Measurements from ENCODE around the gene CAMTA1. TPM values are rescaled to one million over a fixed set of nuclear protein-coding genes. Genes with fewer than 3 reads are reported as not detected.
A peak's percentile ranks its signal among the peaks of the same experiment; 100 is the strongest.

Gene CAMTA1
- total RNA-seq, 2 donors from 2014 or later: 100 to 102 TPM

GRCh38 chr1:7745783-7746182 lies 960.5 kb downstream of the CAMTA1 start:
- WGBS: 51% methylated on average over 10 of the region's 10 CpGs
- intact Hi-C loops (cut with DNase I): no loop called here
- no peak overlapping the region for H3K4me3 ChIP-seq
- peak; percentile 94 for TF ChIP-seq POLR2AphosphoS5 (IDR thresholded peaks at IDR 0.05)
- TF ChIP-seq, protein P1, sequence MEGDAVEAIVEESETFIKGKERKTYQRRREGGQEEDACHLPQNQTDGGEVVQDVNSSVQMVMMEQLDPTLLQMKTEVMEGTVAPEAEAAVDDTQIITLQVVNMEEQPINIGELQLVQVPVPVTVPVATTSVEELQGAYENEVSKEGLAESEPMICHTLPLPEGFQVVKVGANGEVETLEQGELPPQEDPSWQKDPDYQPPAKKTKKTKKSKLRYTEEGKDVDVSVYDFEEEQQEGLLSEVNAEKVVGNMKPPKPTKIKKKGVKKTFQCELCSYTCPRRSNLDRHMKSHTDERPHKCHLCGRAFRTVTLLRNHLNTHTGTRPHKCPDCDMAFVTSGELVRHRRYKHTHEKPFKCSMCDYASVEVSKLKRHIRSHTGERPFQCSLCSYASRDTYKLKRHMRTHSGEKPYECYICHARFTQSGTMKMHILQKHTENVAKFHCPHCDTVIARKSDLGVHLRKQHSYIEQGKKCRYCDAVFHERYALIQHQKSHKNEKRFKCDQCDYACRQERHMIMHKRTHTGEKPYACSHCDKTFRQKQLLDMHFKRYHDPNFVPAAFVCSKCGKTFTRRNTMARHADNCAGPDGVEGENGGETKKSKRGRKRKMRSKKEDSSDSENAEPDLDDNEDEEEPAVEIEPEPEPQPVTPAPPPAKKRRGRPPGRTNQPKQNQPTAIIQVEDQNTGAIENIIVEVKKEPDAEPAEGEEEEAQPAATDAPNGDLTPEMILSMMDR (IDR thresholded peaks at IDR 0.05): no peak
- peak; percentile 39 for TF ChIP-seq POLR2A (IDR thresholded peaks at IDR 0.05)
- no peaks in the 10 kb centered on the region for H3K27me3 ChIP-seq (replicated peaks; ENCODE audit: insufficient read depth)
- H3K4me1 ChIP-seq (replicated peaks): no peaks in the 10 kb centered on the region
- no peaks in the 10 kb centered on the region for H3K36me3 ChIP-seq
- DNase-seq (ENCODE audit: low spot score): peak; percentile 91
- H3K27ac ChIP-seq: peak overlapping the region; percentile 57 to 77
- no peaks in the 10 kb centered on the region for H3K9me3 ChIP-seq

DNA sequence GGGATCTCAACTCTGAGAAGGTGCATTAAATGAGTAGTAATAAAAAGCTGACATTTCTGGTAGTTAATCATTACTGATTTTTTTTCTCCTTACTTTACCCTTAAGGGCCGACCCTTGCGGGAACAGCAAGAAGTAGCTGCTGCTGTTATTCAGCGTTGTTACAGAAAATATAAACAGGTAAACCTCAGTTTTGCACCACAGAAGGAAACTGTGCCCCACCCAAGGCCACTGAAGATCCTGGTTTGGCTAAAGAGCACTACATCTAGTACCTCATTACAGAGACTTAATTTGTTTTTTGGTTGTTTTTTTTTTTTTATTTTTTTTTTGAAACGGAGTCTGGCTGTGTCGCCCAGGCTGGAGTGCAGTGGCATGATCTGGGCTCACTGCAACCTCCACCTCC lies 962.4 kb downstream of the CAMTA1 start:
- H3K27me3 ChIP-seq (replicated peaks; ENCODE audit: insufficient read depth): no peaks in the 10 kb centered on the region
- H3K4me3 ChIP-seq: no peak overlapping the region
- no peak for DNase-seq (ENCODE audit: low spot score)
- H3K4me1 ChIP-seq (replicated peaks): no peaks in the 10 kb centered on the region
- WGBS: 89% methylated on average over 5 of the region's 5 CpGs
- no peaks in the 10 kb centered on the region for H3K9me3 ChIP-seq
- intact Hi-C loops (cut with DNase I): no loop called here
- TF ChIP-seq, protein P1 (IDR thresholded peaks at IDR 0.05): no peak
- no peak for TF ChIP-seq POLR2A (IDR thresholded peaks at IDR 0.05)
- TF ChIP-seq POLR2AphosphoS5 (IDR thresholded peaks at IDR 0.05): no peak
- H3K27ac ChIP-seq: no peak overlapping the region
- no peaks in the 10 kb centered on the region for H3K36me3 ChIP-seq

DNA sequence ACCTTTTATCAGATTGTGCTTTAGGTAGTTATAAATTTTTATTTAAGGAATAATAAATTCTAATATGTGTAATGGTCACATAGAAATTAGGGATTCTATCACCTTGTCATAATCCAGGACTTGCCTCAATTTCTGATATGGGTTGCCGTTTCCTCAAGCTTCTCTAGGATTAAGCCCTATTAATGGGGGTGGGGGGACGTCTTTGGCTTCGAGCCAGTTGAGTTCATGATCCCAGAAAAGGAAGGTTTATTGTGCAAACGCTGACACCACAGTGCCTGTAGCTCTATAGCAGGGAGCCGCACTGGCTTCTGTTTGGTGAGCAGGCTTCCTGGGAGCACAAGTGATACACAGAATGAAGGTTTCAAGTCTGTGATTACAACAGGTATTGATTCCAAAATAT lies 963.9 kb downstream of the CAMTA1 start:
- TF ChIP-seq, protein P1 (IDR thresholded peaks at IDR 0.05): no peak
- no peak for TF ChIP-seq POLR2A (IDR thresholded peaks at IDR 0.05)
- no peak for TF ChIP-seq POLR2AphosphoS5 (IDR thresholded peaks at IDR 0.05)
- Histone ChIP-seq H3K4me1 (replicated peaks) (no peaks in the 10 kb centered on the region), H3K4me3 (no peak overlapping the region), H3K9me3 (no peaks in the 10 kb centered on the region), H3K27ac (no peak overlapping the region), H3K27me3 (replicated peaks; ENCODE audit: insufficient read depth) (no peaks in the 10 kb centered on the region), H3K36me3 (no peaks in the 10 kb centered on the region)
- 54% methylated on average over 5 of the region's 5 CpGs for WGBS
- DNase-seq (ENCODE audit: low spot score): no peak
- intact Hi-C loops (cut with DNase I): no loop called here

DNA sequence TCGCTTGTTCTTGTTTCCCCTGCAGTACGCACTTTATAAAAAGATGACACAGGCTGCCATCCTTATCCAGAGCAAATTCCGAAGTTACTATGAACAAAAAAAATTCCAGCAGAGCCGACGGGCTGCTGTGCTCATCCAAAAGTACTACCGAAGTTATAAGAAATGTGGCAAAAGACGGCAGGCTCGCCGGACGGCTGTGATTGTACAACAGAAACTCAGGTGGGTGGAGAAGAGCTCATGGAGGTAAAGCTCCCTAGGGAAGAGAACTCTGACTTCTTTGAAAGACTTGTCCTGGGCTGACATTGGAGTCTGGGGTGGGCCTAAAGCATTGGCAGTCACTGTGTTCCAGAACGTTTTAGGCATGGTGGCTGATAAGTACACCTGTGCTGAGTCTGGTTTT lies 965.9 kb downstream of the CAMTA1 start:
- no peak overlapping the region for H3K4me3 ChIP-seq
- intact Hi-C loops (cut with DNase I): loop anchor here (5.0 kb wide), 1 partner anchor 151 kb away; no protein-coding TSS in a partner anchor
- no peaks in the 10 kb centered on the region for H3K27me3 ChIP-seq (replicated peaks; ENCODE audit: insufficient read depth)
- no peaks in the 10 kb centered on the region for H3K9me3 ChIP-seq
- H3K36me3 ChIP-seq: no peaks in the 10 kb centered on the region
- TF ChIP-seq, protein P1 (IDR thresholded peaks at IDR 0.05): no peak
- TF ChIP-seq POLR2A (IDR thresholded peaks at IDR 0.05) (no peak), POLR2AphosphoS5 (IDR thresholded peaks at IDR 0.05) (no peak)
- 89% methylated on average over 11 of the region's 11 CpGs for WGBS
- no peak overlapping the region for H3K27ac ChIP-seq
- no peak for DNase-seq (ENCODE audit: low spot score)
- H3K4me1 ChIP-seq (replicated peaks): no peaks in the 10 kb centered on the region

All from prostate gland (tissue), 2 donors.